Mesodermal cell (in vitro differentiated cells): ENCODE measurements around the gene LGI1.

ENCODE experiments used
- H3K27ac ChIP-seq: 2 replicates; pipeline ENCODE4 v1.7.0; 2013; ENCODE audit warnings: mild to moderate bottlenecking, low read depth, low read length, moderate library complexity; ENCODE audit not compliant: severe bottlenecking
- H3K36me3 ChIP-seq: 2 replicates; pipeline ENCODE4 v1.7.1; 2013; ENCODE audit warnings: mild to moderate bottlenecking, low read length, moderate library complexity; ENCODE audit not compliant: control insufficient read depth, insufficient read depth
- H3K4me1 ChIP-seq: one replicate; pipeline ENCODE4 v1.7.1; 2013; ENCODE audit warnings: mild to moderate bottlenecking, low read length; ENCODE audit not compliant: insufficient read depth, control insufficient read depth, poor library complexity, severe bottlenecking
- H3K4me3 ChIP-seq: 2 replicates; pipeline ENCODE4 v1.7.0; 2013; ENCODE audit warnings: low read length, control low read depth, mild to moderate bottlenecking; ENCODE audit not compliant: insufficient read depth, poor library complexity, severe bottlenecking; ENCODE audit errors: extremely low read depth
- H3K9me3 ChIP-seq: 2 replicates; pipeline ENCODE4 v1.7.1; 2013; ENCODE audit warnings: mild to moderate bottlenecking, low read length, moderate library complexity; ENCODE audit not compliant: control insufficient read depth
- WGBS, 2 experiments: methylation state at CpG; one replicate each; pipeline ENCODE4 v1.1.5; 2013; ENCODE audit warnings: missing lambda C conversion rate in 2 of 2; ENCODE audit not compliant: insufficient coverage in 2 of 2; 5-methylcytosine and 5-hydroxymethylcytosine counted together

LGI1 gene

DNA sequence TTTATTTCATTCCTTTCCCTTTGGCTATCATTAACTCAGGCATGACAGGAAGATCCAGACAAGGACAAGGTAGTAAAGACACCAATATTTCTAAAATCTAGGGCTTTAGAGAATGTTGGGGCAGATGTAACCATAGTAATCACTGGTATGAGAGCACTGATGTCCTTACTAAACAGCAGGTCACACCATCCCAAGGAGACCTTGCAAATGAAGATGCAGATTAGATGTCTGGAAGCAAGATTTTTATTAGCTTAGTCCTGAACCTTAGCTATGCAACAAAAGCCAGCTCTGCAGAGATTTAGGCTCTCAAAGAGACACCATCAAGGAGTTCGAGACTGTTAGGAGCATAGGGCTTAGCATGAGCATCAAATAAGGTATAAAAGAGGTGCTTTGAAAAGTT is 31.7 kb upstream of the LGI1 start:
- Histone ChIP-seq H3K9me3 (no peaks in the 10 kb centered on the region), H3K4me3 (no peak overlapping the region), H3K4me1 (no peaks in the 10 kb centered on the region), H3K27ac (no peak overlapping the region), H3K36me3 (no peaks in the 10 kb centered on the region)
- 83% methylated on average over 1 of the region's 1 CpG; no CpG with 5 or more reads in 1 of the 2 experiments for WGBS, 2 experiments

DNA sequence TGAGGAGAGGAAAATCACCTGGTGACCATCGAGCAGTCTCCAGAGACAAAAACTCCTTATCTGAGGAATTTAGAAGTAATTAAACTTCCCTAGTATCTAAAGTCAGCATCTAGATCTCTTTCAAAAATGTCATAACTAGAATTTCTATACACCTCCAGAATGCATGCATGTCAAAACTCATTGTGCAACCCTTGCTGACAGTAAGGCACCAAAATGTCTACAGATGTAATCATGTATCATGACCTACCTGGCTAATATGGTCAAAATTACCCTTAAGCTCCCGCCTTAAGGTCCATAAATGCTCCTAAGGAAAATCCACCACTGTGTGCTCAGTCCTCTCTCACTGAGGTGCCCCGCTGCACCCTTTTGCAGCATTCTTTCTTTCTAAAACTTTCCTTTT is 16.4 kb upstream of the LGI1 start:
- WGBS, 2 experiments = 93 to 96% methylated on average over 2 of the region's 3 CpGs
- no peaks in the 10 kb centered on the region for H3K9me3 ChIP-seq
- no peak overlapping the region for H3K4me3 ChIP-seq
- H3K27ac ChIP-seq = no peak overlapping the region
- H3K36me3 ChIP-seq = no peaks in the 10 kb centered on the region
- H3K4me1 ChIP-seq = peaks cover 5% of the 10 kb centered on the region

DNA sequence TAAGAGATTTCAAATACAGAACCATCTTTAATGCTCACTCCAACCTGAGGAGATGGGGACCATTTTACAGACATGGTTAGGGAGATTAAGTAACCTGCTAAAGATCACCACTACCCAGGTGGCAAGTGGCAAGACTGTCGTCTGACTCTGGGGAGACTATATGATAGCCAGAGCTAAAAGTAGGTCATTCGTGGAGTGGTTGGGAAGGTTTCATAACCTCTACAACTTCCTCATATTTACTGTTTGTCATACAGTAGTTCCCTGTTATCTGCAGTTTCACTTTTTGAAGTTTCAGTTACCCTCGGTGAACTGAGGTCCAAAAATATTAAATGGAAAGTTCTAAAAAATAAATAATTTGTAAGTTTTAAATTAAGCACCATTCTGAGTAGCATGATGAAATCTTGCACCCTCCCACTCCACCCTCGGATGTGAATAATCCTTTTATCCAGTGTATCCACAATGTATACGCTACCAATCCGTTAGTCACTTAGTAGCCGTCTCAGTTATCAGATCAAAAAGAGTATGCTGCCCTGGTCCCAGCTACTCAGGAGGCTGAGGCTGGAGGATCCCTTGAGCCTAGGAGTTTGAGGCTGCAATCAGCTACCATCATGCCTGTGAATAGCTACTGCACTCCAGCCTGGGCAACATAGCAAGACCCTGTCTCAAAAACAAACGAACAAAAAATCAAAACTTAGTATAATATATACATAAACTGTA is 14.9 kb upstream of the LGI1 start:
- Histone ChIP-seq H3K4me3 (no peak overlapping the region), H3K4me1 (peaks cover 10% of the 10 kb centered on the region), H3K9me3 (no peaks in the 10 kb centered on the region), H3K27ac (no peak overlapping the region), H3K36me3 (no peaks in the 10 kb centered on the region)
- 87 to 100% methylated on average over 2 to 4 of the region's 8 CpGs for WGBS, 2 experiments

DNA sequence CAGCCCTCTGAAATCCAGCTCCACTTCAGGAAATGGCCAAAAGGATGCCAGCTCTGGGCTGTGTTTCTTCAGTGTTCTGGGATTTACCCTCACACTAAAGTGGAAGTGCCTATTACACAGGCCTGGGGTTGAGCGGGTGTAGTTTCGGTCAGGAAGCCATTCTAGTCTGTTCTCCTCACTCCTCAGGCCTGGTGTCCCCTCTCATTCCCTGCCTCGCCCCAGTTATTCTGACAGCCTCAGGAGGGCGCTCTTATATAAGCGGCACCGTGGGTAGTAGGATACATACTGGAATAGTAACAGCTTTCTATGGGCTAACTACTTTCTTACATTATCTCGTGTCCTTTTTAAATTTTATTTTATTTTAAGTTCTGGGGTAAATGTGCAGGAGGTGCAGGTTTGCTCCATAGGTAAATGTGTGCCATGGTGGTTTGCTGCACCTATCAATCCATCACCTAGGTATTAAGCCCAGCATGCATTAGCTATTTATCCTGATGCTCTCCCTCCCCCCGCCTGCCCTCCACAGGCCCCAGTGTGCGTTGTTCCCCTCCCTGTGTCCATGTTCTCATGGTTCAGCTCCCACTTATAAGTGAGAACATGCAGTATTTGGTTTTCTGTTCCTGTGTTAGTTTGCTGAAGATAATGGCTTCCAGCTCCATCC is 12.2 kb upstream of the LGI1 start:
- H3K4me3 ChIP-seq = no peak overlapping the region
- H3K4me1 ChIP-seq = peaks cover 26% of the 10 kb centered on the region
- H3K27ac ChIP-seq = no peak overlapping the region
- WGBS, 2 experiments = 48% methylated on average over 2 of the region's 9 CpGs; no CpG with 5 or more reads in 1 of the 2 experiments
- no peaks in the 10 kb centered on the region for H3K36me3 ChIP-seq
- H3K9me3 ChIP-seq = no peaks in the 10 kb centered on the region

DNA sequence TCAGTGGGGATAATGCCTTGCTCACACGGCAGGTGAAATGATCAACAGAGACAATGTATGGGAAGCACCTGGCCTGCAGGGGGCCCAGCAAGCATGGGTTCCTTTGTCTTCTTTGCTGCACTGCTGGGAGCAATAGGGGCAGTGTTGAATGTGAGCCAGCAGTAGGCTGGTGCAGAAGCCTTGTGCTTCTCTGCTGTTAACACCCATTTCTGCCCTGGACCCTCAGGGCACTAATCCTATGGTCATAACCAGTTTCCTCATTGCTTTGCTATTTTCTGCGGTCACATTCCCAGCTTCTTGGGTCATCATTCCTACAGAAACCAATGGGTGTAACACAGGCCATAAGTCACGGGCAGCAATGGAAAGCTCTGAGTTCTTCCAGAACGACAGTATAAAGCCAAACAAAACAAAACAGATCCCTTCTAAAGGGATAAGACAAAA is 10.9 kb upstream of the LGI1 start:
- WGBS, 2 experiments = 49 to 67% methylated on average over 4 of the region's 4 CpGs
- H3K4me1 ChIP-seq = peaks cover 32% of the 10 kb centered on the region
- H3K4me3 ChIP-seq = no peak overlapping the region
- H3K9me3 ChIP-seq = no peaks in the 10 kb centered on the region
- H3K36me3 ChIP-seq = no peaks in the 10 kb centered on the region
- peak overlapping the region; percentile 88 for H3K27ac ChIP-seq

DNA sequence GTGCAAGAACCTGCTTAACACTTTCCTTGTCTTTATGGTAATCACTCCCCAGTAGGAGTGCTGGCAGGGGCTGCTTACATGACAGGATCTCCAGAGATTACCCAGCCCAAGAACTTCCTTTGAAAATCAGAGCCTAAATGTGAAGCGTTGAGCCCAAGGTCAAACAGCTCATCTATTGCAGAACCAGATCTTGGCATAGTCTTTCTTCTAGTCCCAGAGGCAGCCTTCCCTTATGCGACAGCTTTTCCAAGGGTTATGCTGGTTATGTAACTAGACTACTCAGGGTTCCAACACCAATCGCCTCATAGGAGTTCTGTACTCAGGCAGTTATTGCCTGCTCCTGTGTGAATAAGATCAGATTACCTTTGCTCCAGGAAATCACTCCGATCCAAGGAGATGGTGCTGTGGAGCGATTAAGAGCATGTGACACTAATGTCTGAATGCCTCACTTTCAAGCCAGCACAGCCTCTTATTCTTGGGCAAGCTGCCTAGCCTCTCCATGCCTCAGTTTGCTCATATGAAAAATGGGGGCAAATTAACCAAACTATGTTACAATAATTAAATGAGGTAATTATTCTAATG is 8.4 kb upstream of the LGI1 start:
- H3K4me1 ChIP-seq = peaks cover 54% of the 10 kb centered on the region
- no peaks in the 10 kb centered on the region for H3K36me3 ChIP-seq
- peak overlapping the region; percentile 24 for H3K27ac ChIP-seq
- 4 to 24% methylated on average over 4 of the region's 5 CpGs for WGBS, 2 experiments
- H3K4me3 ChIP-seq = no peak overlapping the region
- no peaks in the 10 kb centered on the region for H3K9me3 ChIP-seq

DNA sequence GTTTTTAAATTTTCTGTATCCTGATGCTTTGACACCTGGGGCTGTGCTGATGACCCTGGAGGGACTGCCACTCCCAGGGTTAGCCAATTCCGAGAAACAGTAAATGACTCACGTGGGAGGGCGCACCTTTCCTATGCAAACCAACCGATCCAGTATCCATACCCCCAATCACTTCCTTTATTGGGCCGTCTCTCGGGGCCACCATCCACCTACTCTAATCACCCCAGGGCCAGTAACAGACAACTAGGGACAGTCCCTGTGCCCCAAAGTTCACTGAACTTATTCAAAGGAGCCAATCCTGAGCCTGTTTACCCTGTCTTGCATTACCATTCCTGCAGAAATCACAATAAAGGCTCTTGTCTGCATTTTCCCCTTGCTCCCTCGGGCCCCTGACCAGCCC is 6.6 kb upstream of the LGI1 start:
- Histone ChIP-seq H3K4me1 (peaks cover 52% of the 10 kb centered on the region), H3K36me3 (no peaks in the 10 kb centered on the region), H3K27ac (no peak overlapping the region), H3K9me3 (no peaks in the 10 kb centered on the region), H3K4me3 (no peak overlapping the region)
- WGBS, 2 experiments = 46 to 50% methylated on average over 6 to 7 of the region's 7 CpGs

DNA sequence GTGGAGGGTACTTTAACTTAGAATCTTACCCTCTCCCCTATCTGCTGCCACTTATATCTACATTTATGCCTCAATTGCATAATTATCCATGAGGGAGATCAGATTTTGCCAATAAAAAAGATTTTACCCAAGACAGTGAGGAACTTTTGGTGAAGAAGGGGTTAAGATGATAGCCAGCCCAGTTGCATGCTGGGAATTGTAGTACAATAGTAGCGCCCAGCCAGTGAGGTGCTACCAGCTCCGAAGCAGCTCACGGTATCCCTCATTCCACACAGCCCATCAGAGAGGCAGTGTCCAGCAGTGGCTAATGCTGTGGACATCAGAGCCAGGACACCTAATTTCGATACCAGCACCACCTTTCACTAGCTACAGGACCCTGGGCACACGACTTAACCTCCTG is 5.9 kb upstream of the LGI1 start:
- no peaks in the 10 kb centered on the region for H3K9me3 ChIP-seq
- H3K27ac ChIP-seq = peak overlapping the region; percentile 96
- peaks cover 50% of the 10 kb centered on the region for H3K4me1 ChIP-seq
- H3K36me3 ChIP-seq = no peaks in the 10 kb centered on the region
- 20% methylated on average over 1 to 3 of the region's 5 CpGs for WGBS, 2 experiments
- H3K4me3 ChIP-seq = no peak overlapping the region

DNA sequence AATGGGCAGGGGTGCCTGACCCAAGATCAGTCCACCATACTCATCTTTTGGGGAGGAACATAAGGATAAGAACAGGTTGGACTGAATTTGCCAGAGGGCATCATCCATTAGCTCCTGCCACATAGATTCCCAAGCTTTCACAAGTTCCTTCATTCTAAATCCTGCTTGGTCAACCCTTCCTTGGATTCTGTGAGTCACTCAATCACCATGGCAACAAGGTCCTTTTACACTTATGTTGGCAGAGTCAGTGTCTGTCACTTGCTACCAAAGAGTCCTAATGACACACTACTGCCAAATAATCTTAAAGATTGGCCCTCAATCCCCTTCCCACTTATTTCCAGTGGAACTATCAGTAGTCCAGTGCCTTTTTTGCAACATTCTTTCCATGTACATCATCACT is 5.0 kb upstream of the LGI1 start:
- Histone ChIP-seq H3K4me1 (peaks cover 51% of the 10 kb centered on the region), H3K9me3 (no peaks in the 10 kb centered on the region), H3K27ac (peak overlapping the region; percentile 96), H3K4me3 (no peak overlapping the region), H3K36me3 (no peaks in the 10 kb centered on the region)

DNA sequence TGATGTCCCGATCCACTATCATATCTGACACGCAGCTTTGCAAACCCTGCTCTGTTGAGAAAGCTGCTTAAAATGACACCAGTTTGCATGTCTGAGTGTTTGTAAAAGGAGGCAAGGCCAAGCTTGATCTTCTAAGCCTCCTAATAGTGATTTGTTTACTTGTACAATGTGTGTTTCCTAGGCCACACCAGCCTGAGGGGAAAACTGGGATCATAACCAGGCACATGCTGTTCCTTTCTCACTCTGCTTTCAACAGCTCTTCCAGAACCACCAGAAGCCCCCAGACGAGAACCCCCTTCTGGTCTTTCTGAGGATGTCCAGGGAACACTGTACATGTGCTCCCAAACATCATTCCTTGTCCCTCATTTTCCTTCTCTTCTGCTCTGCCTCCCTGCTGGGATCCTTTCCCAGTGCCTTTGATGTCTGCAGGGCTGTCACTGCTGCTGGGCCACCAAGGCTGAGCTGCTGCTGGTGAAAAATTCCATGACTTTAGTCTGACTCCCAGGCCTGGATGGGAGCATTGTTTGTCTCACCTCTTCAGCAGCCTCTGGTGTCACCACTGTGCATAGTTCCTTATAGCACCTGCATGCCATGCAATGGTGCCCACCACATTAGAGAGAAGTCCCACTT is 4.0 kb upstream of the LGI1 start:
- H3K36me3 ChIP-seq = no peaks in the 10 kb centered on the region
- peaks cover 48% of the 10 kb centered on the region for H3K4me1 ChIP-seq
- H3K4me3 ChIP-seq = no peak overlapping the region
- 55 to 75% methylated on average over 1 to 2 of the region's 3 CpGs for WGBS, 2 experiments
- peak overlapping the region; percentile 96 for H3K27ac ChIP-seq
- no peaks in the 10 kb centered on the region for H3K9me3 ChIP-seq
